ENCODE data around the gene MRPS25.

MRPS25 gene

GRCh38 chr3:15066467-15066866, 1.4 kb upstream of the MRPS25 start:
- no peak for TF ChIP-seq CREB5 (CRISPR knock-in tag; IDR thresholded peaks at IDR 0.05; ENCODE audit: low read depth)
- ATAC-seq, result no peak

- TF ChIP-seq ZNF565 (CRISPR knock-in tag; conservative IDR thresholded peaks at IDR 0.05; ENCODE audit: low read depth) (no peak), ISL1 (CRISPR knock-in tag; IDR thresholded peaks at IDR 0.05) (no peak), CSRNP3 (CRISPR knock-in tag; IDR thresholded peaks at IDR 0.05) (no peak), ZNF8 (CRISPR knock-in tag; IDR thresholded peaks at IDR 0.05) (no peak), ZFP3 (CRISPR knock-in tag; IDR thresholded peaks at IDR 0.05) (no peak), PATZ1 (CRISPR knock-in tag; IDR thresholded peaks at IDR 0.05; ENCODE audit: borderline replicate concordance) (no peak)
- ATAC-seq, result no peak
Observed at GRCh38 chr3:15065550-15066007, 464 bp upstream of the MRPS25 start.

- peak; percentile 69 for ATAC-seq
- TF ChIP-seq CSRNP3 (CRISPR knock-in tag; IDR thresholded peaks at IDR 0.05) (no peak), ISL1 (CRISPR knock-in tag; IDR thresholded peaks at IDR 0.05) (no peak), CSDC2 (CRISPR knock-in tag; IDR thresholded peaks at IDR 0.05) (no peak), ZFP3 (CRISPR knock-in tag; IDR thresholded peaks at IDR 0.05) (no peak)
Observed at GRCh38 chr3:15064299-15064834, 748 bp downstream of the MRPS25 start.

GRCh38 chr3:15063656-15064286, 1.3 kb downstream of the MRPS25 start:
- ATAC-seq, result no peak
- no peak for TF ChIP-seq CREB5 (CRISPR knock-in tag; IDR thresholded peaks at IDR 0.05; ENCODE audit: low read depth)
- no peak for TF ChIP-seq BACH2 (CRISPR knock-in tag; IDR thresholded peaks at IDR 0.05; ENCODE audit: borderline replicate concordance)
- no peak for TF ChIP-seq ZFP30 (CRISPR knock-in tag; IDR thresholded peaks at IDR 0.05)
- TF ChIP-seq OSR1 (CRISPR knock-in tag; IDR thresholded peaks at IDR 0.05), result no peak
- TF ChIP-seq TOX (CRISPR knock-in tag; IDR thresholded peaks at IDR 0.05; ENCODE audit: borderline replicate concordance), result no peak
- TF ChIP-seq PPARA (CRISPR knock-in tag; IDR thresholded peaks at IDR 0.05; ENCODE audit: borderline replicate concordance), result no peak
- no peak for TF ChIP-seq PATZ1 (CRISPR knock-in tag; IDR thresholded peaks at IDR 0.05; ENCODE audit: borderline replicate concordance)
- TF ChIP-seq POU6F1 (CRISPR knock-in tag; IDR thresholded peaks at IDR 0.05; ENCODE audit: borderline replicate concordance, low read depth), result no peak
- no peak for TF ChIP-seq GLIS3 (CRISPR knock-in tag; IDR thresholded peaks at IDR 0.05)
- TF ChIP-seq CSRNP3 (CRISPR knock-in tag; IDR thresholded peaks at IDR 0.05), result no peak
- no peak for TF ChIP-seq ARNTL (CRISPR knock-in tag; IDR thresholded peaks at IDR 0.05; ENCODE audit: borderline replicate concordance, low read depth)
- TF ChIP-seq ZNF565 (CRISPR knock-in tag; conservative IDR thresholded peaks at IDR 0.05; ENCODE audit: low read depth), result no peak
- no peak for TF ChIP-seq TCF4 (CRISPR knock-in tag; IDR thresholded peaks at IDR 0.05; ENCODE audit: borderline replicate concordance)
- TF ChIP-seq CSDC2 (CRISPR knock-in tag; IDR thresholded peaks at IDR 0.05), result no peak
- no peak for TF ChIP-seq ZC3H10 (CRISPR knock-in tag; IDR thresholded peaks at IDR 0.05)
- TF ChIP-seq ESRRG (CRISPR knock-in tag; IDR thresholded peaks at IDR 0.05), result no peak
- no peak for TF ChIP-seq SNAI2 (CRISPR knock-in tag; IDR thresholded peaks at IDR 0.05)

Measured in SK-N-SH treated with all-trans-retinoic acid at 6 μM for 48 hours (cell line).